Tibial nerve (tissue), 3 donors: Measurements from ENCODE around the gene CNTN6.

Experiments
- EP300 ChIP-seq, 2 donors: sonication (generic); formaldehyde crosslinking; IDR thresholded peaks; one replicate each; pipeline ENCODE4 v1.6.1; 2017; ENCODE audit warnings: antibody characterized with exemption in 2 of 2, mild to moderate bottlenecking in 1 of 2
- POLR2A ChIP-seq, 2 donors: fragments of 450-650 bp; IDR thresholded peaks; one replicate each; pipeline ENCODE4 v1.6.1; 2017; ENCODE audit warnings: antibody characterized with exemption in 2 of 2, mild to moderate bottlenecking in 2 of 2, moderate library complexity in 2 of 2

- TF ChIP-seq POLR2A (IDR thresholded peaks at IDR 0.05), result no peak
- no peak for TF ChIP-seq EP300 (IDR thresholded peaks at IDR 0.05)
These were observed 107.5 kb downstream of the CNTN6 start for GRCh38 chr3:1200371-1200770.
